GM19238 (cell line): ENCODE measurements around the gene CCDC157.

ENCODE experiments used
- DNase-seq: peaks from one replicate; pipeline ENCODE4 v3.0.0; 2011; ENCODE audit warnings: low spot score; ENCODE audit not compliant: insufficient read length

CCDC157 gene

DNA sequence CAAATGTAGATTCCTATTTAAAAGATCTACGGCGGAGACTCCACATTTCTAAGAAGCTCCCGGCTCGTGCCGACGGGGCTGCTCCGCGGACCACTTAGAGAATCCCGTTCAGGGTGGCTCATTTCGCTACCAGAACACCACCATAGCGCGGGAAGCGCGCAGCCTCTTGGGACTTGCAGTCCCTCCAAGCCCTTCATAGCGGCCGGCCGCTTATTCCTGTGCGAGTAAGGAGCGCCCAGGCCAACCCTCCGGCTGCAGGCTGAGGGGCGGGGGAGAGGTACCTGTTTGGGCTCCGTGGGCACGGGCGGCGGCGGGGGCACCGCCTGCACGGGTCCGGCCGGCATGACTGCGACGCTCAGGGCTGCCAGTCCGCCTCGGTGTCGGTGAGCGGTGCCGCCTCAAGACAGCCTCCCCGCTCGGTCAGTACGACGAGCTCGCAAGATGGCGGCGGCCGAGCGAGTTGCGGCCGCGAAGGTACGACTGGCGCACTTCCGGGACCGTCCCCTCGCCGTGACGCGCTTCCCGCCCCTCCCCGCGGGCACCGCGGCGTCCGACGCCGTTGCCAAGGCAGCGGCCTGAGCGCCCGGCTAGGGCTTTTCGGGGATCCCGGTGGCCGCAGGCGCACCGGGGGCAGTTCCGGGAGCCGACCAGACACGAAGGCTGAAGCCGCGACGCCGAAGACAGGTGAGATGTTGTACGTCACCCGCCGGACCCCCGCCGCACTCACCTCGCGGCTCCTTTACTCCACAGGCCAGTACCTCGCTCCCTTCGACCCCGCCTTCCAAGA, at the start of gene CCDC157, which contains the start of gene SF3A1:
Gene CCDC157, plus strand, starts transcription at position 559 of the 787 bp plus-strand sequence. CDS start 8,994 bp downstream, outside the sequence.
Gene SF3A1, minus strand, starts transcription at position 446 of the 787 bp plus-strand sequence. Its CDS starts 102 bp downstream, at position 344.
- peak; percentile 93 for DNase-seq

GRCh38 chr22:30307041-30307574, 49.7 kb upstream of the CCDC157 start:
- no peak for DNase-seq

- DNase-seq, result no peak
These were observed 48.7 kb upstream of the CCDC157 start for GRCh38 chr22:30308093-30308492.

- DNase-seq, result peak; percentile 51
These were observed 48.1 kb upstream of the CCDC157 start for GRCh38 chr22:30308518-30309230.

DNA sequence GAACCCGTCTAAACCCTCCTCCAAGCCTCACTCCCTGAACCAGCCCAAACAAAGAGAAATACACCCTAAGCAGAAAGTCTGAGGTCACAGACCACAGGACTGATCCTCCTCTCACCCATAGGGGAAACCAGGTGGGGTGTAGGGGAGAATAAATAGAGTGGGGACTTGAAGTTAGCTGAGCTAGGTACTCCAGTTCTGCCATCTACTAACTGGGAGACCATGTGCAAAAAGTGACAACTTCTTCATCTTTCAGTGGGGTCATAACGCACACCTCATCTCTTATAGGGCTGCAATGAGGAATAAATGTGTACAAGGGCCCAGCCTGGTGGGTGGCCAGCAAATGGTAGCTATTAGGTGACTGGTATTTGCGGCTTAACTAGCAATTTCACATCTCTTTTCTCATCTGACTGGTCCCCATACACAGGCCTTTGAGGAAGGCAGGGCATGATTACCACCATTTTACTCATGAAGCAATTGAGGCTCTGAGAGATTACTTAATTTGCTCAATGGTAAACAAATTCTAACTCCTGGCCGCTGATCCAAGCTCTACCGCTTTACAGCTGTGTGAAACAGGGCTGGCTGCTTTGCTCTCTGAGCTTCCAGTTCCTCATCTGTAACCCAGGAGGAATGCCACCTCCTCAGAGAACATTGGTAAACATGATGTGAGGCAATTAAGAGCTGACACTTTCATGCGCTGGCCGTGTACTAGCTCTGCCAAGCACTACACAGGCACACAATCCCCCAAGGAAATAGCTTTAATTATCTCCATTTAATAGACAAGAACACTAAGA, 46.7 kb upstream of the CCDC157 start:
- DNase-seq, result no peak

DNA sequence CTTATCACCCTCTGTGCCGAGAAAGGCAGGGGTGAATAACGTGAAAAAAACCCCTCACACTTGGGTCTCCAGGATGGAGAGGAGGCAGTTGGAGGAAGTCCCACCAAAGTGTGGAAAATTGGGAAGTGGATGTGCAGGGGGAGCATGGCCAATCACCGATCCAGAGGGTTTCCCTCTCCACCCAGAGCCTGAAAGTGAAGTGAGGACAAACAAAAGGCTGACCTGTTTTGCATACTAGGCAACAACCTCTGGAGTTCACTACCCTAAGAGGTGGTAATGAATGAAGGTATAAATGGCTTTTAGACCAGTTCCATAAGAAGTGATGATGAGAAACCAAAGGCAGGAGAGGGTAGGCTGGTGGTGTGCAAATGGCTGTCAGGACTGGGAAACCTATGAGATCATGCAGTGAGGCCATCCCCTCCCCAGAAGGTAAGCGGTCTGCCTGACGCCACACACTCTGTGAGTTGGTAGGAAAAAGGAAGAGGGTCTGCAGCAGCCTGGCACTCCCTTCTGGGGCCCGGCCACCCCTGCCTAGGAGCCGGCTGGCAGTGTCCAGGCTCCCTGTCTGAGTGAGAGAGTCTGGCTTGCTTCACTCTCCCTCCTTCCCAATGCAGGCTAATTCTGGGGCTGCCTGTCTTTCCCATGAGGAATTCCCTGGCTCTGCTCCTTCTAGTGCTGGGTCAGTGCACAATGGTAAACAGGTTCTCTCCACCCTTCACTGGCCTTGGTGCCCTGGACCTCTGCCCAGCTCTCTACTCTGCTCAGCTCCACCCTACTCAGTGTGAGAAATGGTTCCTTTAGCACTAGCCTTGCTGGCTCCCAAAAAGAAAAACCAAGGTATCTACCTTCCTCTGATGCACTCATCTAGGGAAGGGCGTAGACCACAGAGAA, 45.7 kb upstream of the CCDC157 start:
- DNase-seq, result no peak

DNA sequence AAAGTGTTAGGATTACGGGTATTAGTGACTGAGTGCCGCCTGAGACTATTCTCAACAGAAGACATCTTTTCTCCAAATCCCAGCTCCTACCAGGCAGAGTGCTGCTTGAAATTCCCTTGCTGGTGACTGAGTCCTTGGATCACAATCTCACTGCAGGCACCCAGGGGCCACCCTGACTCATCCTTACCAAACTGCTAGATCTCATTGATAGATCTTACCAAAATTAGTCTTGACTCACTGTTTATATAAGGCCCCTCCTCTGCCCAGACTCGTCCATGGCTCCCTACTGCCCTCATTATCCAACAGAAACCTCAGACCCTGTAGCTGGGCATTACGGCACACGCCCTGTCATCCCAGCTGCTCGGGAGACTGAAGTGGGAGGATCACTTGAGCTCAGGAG, 44.8 kb upstream of the CCDC157 start:
- no peak for DNase-seq

- no peak for DNase-seq
These were observed 43.1 kb upstream of the CCDC157 start for GRCh38 chr22:30313527-30314363.

DNA sequence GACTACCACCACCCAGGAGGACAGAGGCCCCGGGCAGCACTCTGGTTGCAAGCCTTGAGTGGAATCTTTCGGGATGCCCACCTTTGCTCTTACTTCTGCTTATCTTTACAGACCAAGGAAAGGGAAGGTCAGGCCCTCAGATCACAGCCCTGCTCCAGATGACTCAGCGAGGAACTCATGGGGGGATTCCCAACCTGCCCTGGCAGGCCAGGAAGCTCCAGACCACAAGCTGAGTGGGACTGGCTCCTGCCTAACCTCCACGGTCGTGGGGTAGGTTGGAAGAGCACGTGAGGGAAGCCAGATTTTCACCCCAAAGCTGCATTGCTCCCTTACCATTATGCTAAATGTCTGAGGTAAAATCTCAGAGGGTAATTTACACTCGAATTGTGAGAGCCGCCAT, 41.9 kb upstream of the CCDC157 start:
- DNase-seq, result peak; percentile 37

GRCh38 chr22:30315962-30316576, 40.7 kb upstream of the CCDC157 start:
- DNase-seq, result no peak

DNA sequence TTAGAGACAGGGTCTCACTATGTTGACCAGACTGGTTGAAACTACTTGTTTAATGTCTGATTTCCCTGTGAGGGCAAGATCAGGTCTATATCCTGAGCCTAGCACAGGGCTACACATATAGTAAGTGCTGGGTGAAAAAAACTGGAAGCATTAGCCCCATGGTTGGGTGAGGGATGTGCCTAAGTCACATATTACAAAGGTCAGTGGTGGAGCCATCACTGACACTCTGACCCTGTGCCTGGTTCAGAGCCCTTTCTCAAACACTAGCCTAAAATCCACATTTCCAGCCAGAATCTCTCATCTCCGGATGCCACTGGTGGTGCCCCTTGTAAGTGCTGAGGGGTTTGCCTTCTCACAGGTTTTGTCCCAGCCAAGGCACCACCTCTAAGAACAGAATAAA, 39.0 kb upstream of the CCDC157 start:
- no peak for DNase-seq

DNA sequence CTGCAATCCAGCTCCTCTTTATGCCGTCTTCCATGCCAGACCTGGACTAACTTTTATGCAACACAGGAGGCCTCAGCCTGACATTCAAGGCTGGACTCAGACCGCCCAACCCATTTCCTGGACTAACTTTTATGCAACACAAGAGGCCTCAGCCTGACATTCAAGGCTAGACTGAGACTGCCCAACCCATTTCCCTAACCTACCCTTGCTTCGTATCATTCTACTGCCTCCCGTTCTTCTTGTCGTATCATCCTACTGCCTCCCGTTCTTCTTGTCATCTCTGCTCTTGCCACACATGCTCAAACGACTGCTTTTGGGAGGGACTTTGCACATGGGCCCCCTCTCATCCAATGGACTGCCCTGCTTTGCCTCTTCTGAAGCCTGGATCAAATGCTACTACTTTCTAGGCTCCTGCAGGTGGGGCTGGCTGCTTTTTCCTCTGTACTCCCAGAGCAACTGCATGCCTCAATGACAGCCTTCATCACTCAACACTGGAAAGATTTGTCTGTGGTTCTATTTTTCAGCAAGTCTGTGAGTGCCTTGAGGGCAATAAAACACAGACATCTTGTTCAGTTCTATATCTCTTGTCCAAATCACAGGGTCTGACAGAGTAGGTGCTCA, 37.9 kb upstream of the CCDC157 start:
- DNase-seq, result no peak

DNA sequence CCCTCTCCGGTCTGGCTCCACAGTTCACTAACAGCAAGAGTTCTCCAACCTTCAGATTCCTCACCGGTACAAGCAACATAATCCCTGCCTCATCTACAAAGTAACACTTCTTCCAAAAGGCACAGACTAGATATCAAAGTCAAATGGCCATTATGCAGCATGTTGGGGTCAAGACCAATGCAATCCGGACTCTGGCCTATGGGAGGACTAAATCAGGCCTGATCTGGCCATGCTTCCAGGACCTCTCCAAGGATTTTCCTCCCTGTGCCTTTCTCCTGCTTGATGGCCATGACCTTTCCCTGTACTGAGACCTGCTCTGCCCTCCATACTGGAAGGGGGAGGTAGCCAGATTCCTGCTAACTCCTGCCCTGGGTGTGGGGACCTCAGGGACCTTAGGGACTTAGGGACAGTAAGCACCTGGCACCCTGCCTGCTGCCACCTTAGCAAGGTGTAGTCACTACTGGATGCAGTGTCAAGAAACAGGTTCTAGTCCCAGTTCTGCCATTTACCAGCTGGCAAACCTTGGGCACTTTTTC, 36.7 kb upstream of the CCDC157 start:
- DNase-seq, result no peak

DNA sequence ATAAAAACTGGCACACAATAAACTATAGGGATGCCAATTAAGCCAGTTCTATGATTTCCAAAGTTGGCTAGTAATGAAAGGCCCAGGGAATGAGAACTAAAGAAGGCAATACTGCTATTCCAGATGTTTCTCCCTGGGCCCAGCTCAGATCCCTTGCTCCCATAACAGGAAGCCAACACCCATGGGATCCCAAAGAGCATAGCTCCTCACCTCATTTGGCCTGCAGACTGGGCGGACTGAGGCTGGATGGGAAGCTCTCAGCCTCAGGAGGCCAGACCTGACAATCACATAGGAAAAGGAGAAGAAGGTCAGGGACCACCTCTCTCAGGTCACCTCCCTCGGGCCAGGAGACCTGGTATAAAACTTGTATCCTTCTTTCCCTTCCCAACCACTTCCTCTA, 35.3 kb upstream of the CCDC157 start:
- no peak for DNase-seq

DNA sequence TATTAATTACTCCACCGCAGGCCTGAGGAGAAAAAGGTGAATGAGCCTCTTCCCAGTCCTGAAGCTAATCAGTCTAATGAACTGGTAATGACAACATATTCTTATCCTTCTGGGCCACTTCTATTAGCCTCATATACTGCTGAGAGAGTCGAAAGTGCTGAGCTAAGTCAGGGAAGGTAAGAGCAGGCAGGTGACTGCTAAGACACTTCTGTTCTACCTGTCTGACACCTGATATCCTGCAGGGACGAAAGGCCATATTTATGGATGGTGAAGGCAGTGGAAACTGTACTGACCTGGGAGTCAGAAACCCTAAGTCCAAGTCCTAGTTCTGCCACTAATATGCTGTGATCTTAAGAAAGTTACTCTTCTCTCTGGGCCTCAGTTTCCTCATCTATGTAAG, 33.6 kb upstream of the CCDC157 start:
- DNase-seq, result no peak

- no peak for DNase-seq
These were observed 32.6 kb upstream of the CCDC157 start for GRCh38 chr22:30324014-30324730.

DNA sequence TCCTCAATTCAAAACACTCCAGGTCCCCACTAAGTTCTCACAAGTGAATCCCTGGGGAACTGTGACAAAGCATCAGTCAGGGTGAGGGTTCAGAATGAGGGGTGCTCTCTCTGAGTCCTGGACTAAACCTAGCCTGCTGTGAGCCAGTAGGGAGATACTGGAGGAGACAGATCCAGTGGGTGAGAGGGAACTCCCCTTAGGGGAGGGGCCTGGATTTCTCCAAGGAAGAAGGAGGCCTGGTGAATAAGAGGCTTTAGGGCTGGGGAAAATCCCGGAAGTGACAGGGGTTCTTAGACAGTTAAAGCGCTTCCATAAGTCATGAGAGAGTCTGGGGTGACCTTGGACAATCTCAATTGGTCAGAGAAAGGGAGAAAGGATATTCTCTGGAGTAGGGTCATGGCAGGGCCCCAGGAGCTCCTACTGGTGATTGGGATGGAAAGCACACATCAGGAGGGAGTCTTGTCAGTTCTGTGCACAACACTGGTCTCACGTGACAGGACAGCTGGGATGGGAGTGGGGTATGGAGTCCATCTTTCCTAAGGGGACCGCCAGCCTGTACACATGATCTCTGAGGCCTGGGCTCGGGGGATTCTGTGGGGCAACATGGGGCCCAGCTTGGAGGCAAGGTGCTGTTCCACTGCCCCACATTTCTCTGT, 31.6 kb upstream of the CCDC157 start:
- DNase-seq, result no peak
